Keratinocyte (primary cell): Measurements from ENCODE around the gene HYAL1. TPM values are rescaled to one million over a fixed set of nuclear protein-coding genes. Genes with fewer than 3 reads are reported as not detected.
A peak's percentile ranks its signal among the peaks of the same experiment; 100 is the strongest.

ENCODE experiments used
- DNase-seq: peaks from one replicate; pipeline ENCODE4 v3.0.0-alpha.2; 2011; ENCODE audit warnings: low read depth, missing footprints, low spot score
- FAIRE-seq: peaks from 2 replicates; lab custom pipeline; 2011; peaks lifted over from hg19 to GRCh38; lab: Jason Lieb, UNC
- H2AFZ ChIP-seq: 2 replicates; pipeline ENCODE4 v1.6.0; 2012; ENCODE audit warnings: low read length, control low read depth, inconsistent platforms; ENCODE audit not compliant: control insufficient read depth
- H3K27ac ChIP-seq: 2 replicates; pipeline ENCODE4 v1.5.1; 2011; ENCODE audit warnings: low read length; ENCODE audit not compliant: control insufficient read depth, insufficient read depth
- H3K27me3 ChIP-seq: 3 replicates; pipeline ENCODE4 v1.6.0; 2011; ENCODE audit warnings: low read length; ENCODE audit not compliant: control insufficient read depth, insufficient read depth; ENCODE audit errors: extremely low read depth
- H3K36me3 ChIP-seq, 2 experiments: 2 replicates in 1 of 2; 3 replicates in 1 of 2; pipeline ENCODE4 v1.5.1; 2011; ENCODE audit warnings: low read length in 2 of 2, mild to moderate bottlenecking in 1 of 2; ENCODE audit not compliant: control insufficient read depth in 2 of 2, insufficient read depth in 2 of 2; ENCODE audit errors: extremely low read depth in 1 of 2
- H3K4me1 ChIP-seq: 3 replicates; pipeline ENCODE4 v1.5.1; 2011; ENCODE audit warnings: low read length; ENCODE audit not compliant: control insufficient read depth, insufficient read depth; ENCODE audit errors: extremely low read depth
- H3K4me2 ChIP-seq: 3 replicates; pipeline ENCODE4 v1.6.0; 2011; ENCODE audit warnings: low read depth, low read length; ENCODE audit not compliant: control insufficient read depth, insufficient read depth; ENCODE audit errors: extremely low read depth
- H3K4me3 ChIP-seq, 3 experiments: fragments of 200-600 bp in 1 of 3; sonication (generic) in 1 of 3; 2 replicates in 2 of 3; 3 replicates in 1 of 3; pipeline ENCODE4 v1.5.1; 2011 to 2016; ENCODE audit warnings: low read length in 3 of 3, mild to moderate bottlenecking in 3 of 3, control low read depth in 2 of 3, inconsistent platforms in 1 of 3, low read depth in 1 of 3, mixed read lengths in 1 of 3, mixed run types in 1 of 3, moderate library complexity in 1 of 3; ENCODE audit not compliant: control insufficient read depth in 2 of 3, insufficient read depth in 2 of 3; ENCODE audit errors: extremely low read depth in 1 of 3
- H3K79me2 ChIP-seq: 2 replicates; pipeline ENCODE4 v1.6.0; 2012; ENCODE audit warnings: low read length; ENCODE audit not compliant: control insufficient read depth, insufficient read depth
- H3K9ac ChIP-seq: 3 replicates; pipeline ENCODE4 v1.6.0; 2011; ENCODE audit warnings: low read length; ENCODE audit not compliant: control insufficient read depth, insufficient read depth; ENCODE audit errors: extremely low read depth
- H3K9me1 ChIP-seq: 3 replicates; pipeline ENCODE4 v1.6.0; 2011; ENCODE audit warnings: low read length; ENCODE audit not compliant: control insufficient read depth, insufficient read depth; ENCODE audit errors: extremely low read depth
- H3K9me3 ChIP-seq: 2 replicates; pipeline ENCODE4 v1.5.1; 2012; ENCODE audit warnings: low read depth, low read length; ENCODE audit not compliant: control insufficient read depth
- H4K20me1 ChIP-seq: 3 replicates; pipeline ENCODE4 v1.6.0; 2011; ENCODE audit warnings: low read length; ENCODE audit not compliant: control insufficient read depth, insufficient read depth; ENCODE audit errors: extremely low read depth
- EZH2 ChIP-seq: IDR thresholded peaks from one replicate; pipeline ENCODE4 v1.6.1; 2012; ENCODE audit warnings: inconsistent platforms, mild to moderate bottlenecking, low read length, moderate library complexity
- dilution Hi-C: fragments of 300-500 bp; cut with MboI; formaldehyde crosslinking; loops from one replicate; pipeline ENCODE4 v1.7.0; 2020; ENCODE audit warnings: low sequenced_read_pairs; ENCODE audit not compliant: extremely low pct_ligation_motif_present
- polyA plus RNA-seq, 5 experiments: library from polyadenylated mRNA; depleted of rRNA in 3 of 5; stranded (reverse) in 3 of 5; stranded (forward) in 1 of 5; unstranded in 1 of 5; fragments of >200 nt; gene quantifications; 1 replicate in 1 of 5; 2 replicates in 3 of 5; 3 replicates in 1 of 5; pipeline versions ENCODE4 v1.2.1 to v1.2.3, GENCODE V29; 2011 to 2012; ENCODE audit warnings: missing spikeins in 2 of 5, low read depth in 1 of 5, low replicate concordance in 1 of 5
- TF ChIP-seq, protein P1 (sequence below), 3 experiments: IDR thresholded peaks in 1 of 3; conservative IDR thresholded peaks in 1 of 3; optimal IDR thresholded peaks in 1 of 3; 2 replicates in 2 of 3; 3 replicates in 1 of 3; pipeline versions ENCODE3 to v1.5.1; 2011; ENCODE audit warnings: low read length in 3 of 3, mild to moderate bottlenecking in 3 of 3, moderate library complexity in 2 of 3, control low read depth in 1 of 3, inconsistent platforms in 1 of 3; ENCODE audit not compliant: insufficient read depth in 2 of 3; ENCODE audit errors: extremely low read depth in 1 of 3

Gene HYAL1
- polyA plus RNA-seq, 1 donor (not counting 4 experiments of a cell fraction or from before 2014, with no cell fraction given), result 13.9 TPM

DNA sequence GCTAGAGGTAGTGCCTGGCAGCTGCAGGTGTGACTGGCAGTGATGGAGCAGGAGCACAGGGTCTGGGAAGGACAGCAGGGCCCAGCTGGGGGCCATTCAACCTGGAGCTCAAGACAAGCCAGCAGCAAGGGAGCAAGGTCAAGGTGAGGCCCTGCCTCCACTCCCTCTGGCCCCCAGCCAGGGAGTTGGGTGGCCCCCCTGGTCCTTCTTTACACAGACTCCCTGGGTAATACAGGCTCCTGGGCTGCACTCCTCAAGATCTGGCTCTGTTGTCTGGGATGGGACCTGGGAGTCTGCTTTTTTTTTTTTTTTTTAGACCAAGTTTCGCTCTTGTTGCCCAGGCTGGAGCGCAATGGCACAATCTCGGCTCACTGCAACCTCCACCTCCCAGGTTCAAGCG, 52.9 kb downstream of the HYAL1 start:
- H3K27me3 ChIP-seq, result no peaks in the 10 kb centered on the region
- no peaks in the 10 kb centered on the region for H3K9me3 ChIP-seq
- peaks cover 65% of the 10 kb centered on the region for H3K79me2 ChIP-seq
- peak overlapping the region; percentile 2 for H3K9ac ChIP-seq
- H3K9me1 ChIP-seq, result peaks cover 3% of the 10 kb centered on the region
- H3K4me2 ChIP-seq, result no peak overlapping the region
- DNase-seq (no peak), FAIRE-seq (no peak)
- dilution Hi-C loops, result no loop called here
- peaks cover 12 to 33% of the 10 kb centered on the region in 2 experiments for H3K36me3 ChIP-seq
- H3K27ac ChIP-seq, result peak overlapping the region; percentile 81
- peaks cover 11% of the 10 kb centered on the region for H4K20me1 ChIP-seq
- peaks cover 62% of the 10 kb centered on the region for H3K4me1 ChIP-seq
- H2AFZ ChIP-seq, result no peak overlapping the region
- TF ChIP-seq, protein P1, sequence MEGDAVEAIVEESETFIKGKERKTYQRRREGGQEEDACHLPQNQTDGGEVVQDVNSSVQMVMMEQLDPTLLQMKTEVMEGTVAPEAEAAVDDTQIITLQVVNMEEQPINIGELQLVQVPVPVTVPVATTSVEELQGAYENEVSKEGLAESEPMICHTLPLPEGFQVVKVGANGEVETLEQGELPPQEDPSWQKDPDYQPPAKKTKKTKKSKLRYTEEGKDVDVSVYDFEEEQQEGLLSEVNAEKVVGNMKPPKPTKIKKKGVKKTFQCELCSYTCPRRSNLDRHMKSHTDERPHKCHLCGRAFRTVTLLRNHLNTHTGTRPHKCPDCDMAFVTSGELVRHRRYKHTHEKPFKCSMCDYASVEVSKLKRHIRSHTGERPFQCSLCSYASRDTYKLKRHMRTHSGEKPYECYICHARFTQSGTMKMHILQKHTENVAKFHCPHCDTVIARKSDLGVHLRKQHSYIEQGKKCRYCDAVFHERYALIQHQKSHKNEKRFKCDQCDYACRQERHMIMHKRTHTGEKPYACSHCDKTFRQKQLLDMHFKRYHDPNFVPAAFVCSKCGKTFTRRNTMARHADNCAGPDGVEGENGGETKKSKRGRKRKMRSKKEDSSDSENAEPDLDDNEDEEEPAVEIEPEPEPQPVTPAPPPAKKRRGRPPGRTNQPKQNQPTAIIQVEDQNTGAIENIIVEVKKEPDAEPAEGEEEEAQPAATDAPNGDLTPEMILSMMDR (optimal IDR thresholded peaks at IDR 0.05 in 1 of 3, IDR thresholded peaks at IDR 0.05 in 1 of 3, conservative IDR thresholded peaks at IDR 0.05 in 1 of 3; ENCODE audit: extremely low read depth in 1 of 3, insufficient read depth in 2 of 3, low read length in 3 of 3), result no peak
- no peak for TF ChIP-seq EZH2
- H3K4me3 ChIP-seq, result no peak overlapping the region

Other genes with a start within 250 kb of the HYAL1 start
- 73.8 to 167 TPM (median 127 TPM) in 3 replicates for gene RBM5, start 214.7 kb downstream of the HYAL1 start, polyA plus RNA-seq
- 72.8 to 115 TPM (median 102 TPM) in 3 replicates for gene SEMA3F, start 148.2 kb downstream of the HYAL1 start, polyA plus RNA-seq
- 0.05 to 0.12 TPM in 2 of 3 replicates, not detected in the other for gene GNAT1, start 112.0 kb downstream of the HYAL1 start, polyA plus RNA-seq
- gene SLC38A3, start 98.3 kb downstream of the HYAL1 start, polyA plus RNA-seq, result not detected in 3 replicates
- gene GNAI2, start 67.4 kb downstream of the HYAL1 start, polyA plus RNA-seq, result 268 to 419 TPM (median 341 TPM) in 3 replicates
- 0.33 to 0.81 TPM (median 0.58 TPM) in 3 replicates for gene SEMA3B, start 34.4 kb downstream of the HYAL1 start, polyA plus RNA-seq
- gene LSMEM2, start 24.5 kb downstream of the HYAL1 start, polyA plus RNA-seq, result not detected in 3 replicates
- gene IFRD2, start 11.1 kb downstream of the HYAL1 start, polyA plus RNA-seq, result 43.1 to 90.4 TPM (median 50.3 TPM) in 3 replicates
- 6.6 to 15.6 TPM (median 10.3 TPM) in 3 replicates for gene HYAL3, start 4.2 kb downstream of the HYAL1 start, polyA plus RNA-seq
- 6.1 to 9.4 TPM (median 8.0 TPM) in 3 replicates for gene NAA80, start 4.2 kb downstream of the HYAL1 start, polyA plus RNA-seq
- gene HYAL2, start 19.2 kb upstream of the HYAL1 start, polyA plus RNA-seq, result 42.8 to 71.8 TPM (median 44.8 TPM) in 3 replicates
- gene TUSC2, start 24.6 kb upstream of the HYAL1 start, polyA plus RNA-seq, result 28.0 to 47.8 TPM (median 30.5 TPM) in 3 replicates
- 28.5 to 42.5 TPM (median 30.7 TPM) in 3 replicates for gene RASSF1, start 37.3 kb upstream of the HYAL1 start, polyA plus RNA-seq
- 0.10 to 0.21 TPM (median 0.15 TPM) in 3 replicates for gene ZMYND10, start 42.2 kb upstream of the HYAL1 start, polyA plus RNA-seq
- 20.6 to 30.1 TPM (median 23.3 TPM) in 3 replicates for gene NPRL2, start 47.2 kb upstream of the HYAL1 start, polyA plus RNA-seq
- gene CYB561D2, start 47.3 kb upstream of the HYAL1 start, polyA plus RNA-seq, result 12.3 to 19.9 TPM (median 17.6 TPM) in 3 replicates
- gene TMEM115, start 55.9 kb upstream of the HYAL1 start, polyA plus RNA-seq, result 22.4 to 43.8 TPM (median 31.6 TPM) in 3 replicates
- 0.02 to 0.04 TPM (median 0.04 TPM) in 3 replicates for gene CACNA2D2, start 200.1 kb upstream of the HYAL1 start, polyA plus RNA-seq